Tibial nerve (tissue), 4 donors: ENCODE data around the gene RAP1A. TPM values are rescaled to one million over a fixed set of nuclear protein-coding genes. Genes with fewer than 3 reads are reported as not detected.
"Not testable (repeated sequence)": the region's sequence is repeated elsewhere in the genome, so short reads cannot be mapped to it uniquely, and the experiment has no call there.

ENCODE experiments used
- DNase-seq, 2 donors: peaks; one replicate each; pipeline ENCODE4 v3.0.0-alpha.2; 2019; ENCODE audit warnings: low spot score in 2 of 2
- H3K27ac ChIP-seq, 4 donors: fragments of 200-600 bp; sonication (generic) in 3 of 4; one replicate each; pipeline ENCODE4 v1.5.1; 2017 to 2019; ENCODE audit warnings: mild to moderate bottlenecking in 1 of 4
- H3K27me3 ChIP-seq, 2 donors: fragments of 200-600 bp; sonication (generic) in 1 of 2; one replicate each; pipeline versions ENCODE4 v1.5.1 to v1.6.0; 2017 to 2019
- H3K36me3 ChIP-seq, 3 donors: fragments of 200-600 bp; sonication (generic); one replicate each; pipeline ENCODE4 v1.5.1; 2018 to 2019
- H3K4me1 ChIP-seq, 4 donors: fragments of 200-600 bp; sonication (generic) in 3 of 4; one replicate each; pipeline ENCODE4 v1.5.1; 2017 to 2019
- H3K4me3 ChIP-seq, 4 donors: fragments of 200-600 bp; sonication (generic) in 3 of 4; one replicate each; pipeline ENCODE4 v1.5.1; 2017 to 2019; ENCODE audit warnings: mild to moderate bottlenecking in 1 of 4, moderate library complexity in 1 of 4
- H3K9me3 ChIP-seq, 4 donors: fragments of 200-600 bp; sonication (generic) in 3 of 4; one replicate each; pipeline ENCODE4 v1.5.1; 2017 to 2019
- CTCF ChIP-seq, 5 experiments: fragments of 200-600 bp in 3 of 5; fragments of 450-650 bp in 2 of 5; sonication (generic) in 3 of 5; IDR thresholded peaks; one replicate each; pipeline ENCODE4 v1.5.1; 2016 to 2019; ENCODE audit warnings: antibody characterized with exemption in 5 of 5, mild to moderate bottlenecking in 3 of 5, moderate library complexity in 2 of 5
- EP300 ChIP-seq, 2 donors: sonication (generic); formaldehyde crosslinking; IDR thresholded peaks; one replicate each; pipeline ENCODE4 v1.6.1; 2017; ENCODE audit warnings: antibody characterized with exemption in 2 of 2, mild to moderate bottlenecking in 1 of 2
- POLR2A ChIP-seq, 2 donors: fragments of 450-650 bp; IDR thresholded peaks; one replicate each; pipeline ENCODE4 v1.6.1; 2017; ENCODE audit warnings: antibody characterized with exemption in 2 of 2, mild to moderate bottlenecking in 2 of 2, moderate library complexity in 2 of 2
- WGBS, 2 donors: methylation state at CpG; one replicate each; pipeline ENCODE4 v1.1.5; 2018; 5-methylcytosine and 5-hydroxymethylcytosine counted together
- total RNA-seq, 4 donors: library from RNA; depleted of rRNA; stranded (reverse); fragments of >200 nt; gene quantifications; one replicate each; pipeline ENCODE4 v1.1.0, GENCODE V29; 2016

Gene RAP1A
- total RNA-seq, 4 donors from 2014 or later, result 45.5 to 48.7 (median 46.8) TPM

DNA sequence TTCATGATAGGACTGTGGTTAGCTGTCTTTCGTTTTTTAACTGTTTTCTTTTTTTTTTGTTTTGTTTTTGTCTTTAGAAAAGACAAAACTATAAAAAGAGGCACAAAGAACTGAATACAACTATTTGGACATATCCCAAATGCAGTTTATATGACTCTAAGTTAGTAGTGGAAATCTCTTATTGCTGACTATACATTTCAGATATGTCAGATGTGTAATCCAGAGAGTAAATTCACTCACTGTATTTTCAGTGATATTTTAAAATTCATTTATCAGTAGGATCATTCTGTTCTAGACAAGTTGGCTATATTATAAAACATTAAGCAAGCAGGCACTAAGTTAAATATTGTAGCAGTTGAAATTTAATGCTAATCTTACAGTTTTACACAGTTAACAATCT, 5.7 kb downstream of the RAP1A start:
- WGBS, 2 donors, result 4 to 17% methylated on average over 1 of the region's 1 CpG
- TF ChIP-seq EP300 (IDR thresholded peaks at IDR 0.05), result no peak
- no peak for TF ChIP-seq POLR2A (IDR thresholded peaks at IDR 0.05)
- TF ChIP-seq CTCF (IDR thresholded peaks at IDR 0.05), result no peak
- H3K27me3 ChIP-seq, result no peaks in the 10 kb centered on the region
- peaks cover 0 to 95% (median 61%) of the 10 kb centered on the region in 4 donors for H3K4me1 ChIP-seq
- DNase-seq, result no peak
- no peaks in the 10 kb centered on the region for H3K36me3 ChIP-seq
- H3K9me3 ChIP-seq, result no peaks in the 10 kb centered on the region
- H3K4me3 ChIP-seq, result no peak overlapping the region
- no peak overlapping the region for H3K27ac ChIP-seq

- TF ChIP-seq EP300 (IDR thresholded peaks at IDR 0.05), result no peak
- TF ChIP-seq CTCF (IDR thresholded peaks at IDR 0.05), result no peak
- no peak for TF ChIP-seq POLR2A (IDR thresholded peaks at IDR 0.05)
- Histone ChIP-seq H3K27me3 (no peaks in the 10 kb centered on the region), H3K4me1 (peaks cover 0 to 95% (median 61%) of the 10 kb centered on the region in 4 donors), H3K36me3 (no peaks in the 10 kb centered on the region), H3K9me3 (no peaks in the 10 kb centered on the region), H3K4me3 (no peak overlapping the region), H3K27ac (no peak overlapping the region)
- no peak for DNase-seq
- WGBS, 2 donors, result 42 to 75% methylated on average over 1 to 2 of the region's 2 CpGs
Observed at GRCh38 chr1:111628153-111628552, 8.6 kb downstream of the RAP1A start.

GRCh38 chr1:111629190-111629954, 9.8 kb downstream of the RAP1A start:
- TF ChIP-seq EP300 (IDR thresholded peaks at IDR 0.05) (no peak), CTCF (IDR thresholded peaks at IDR 0.05) (no peak), POLR2A (IDR thresholded peaks at IDR 0.05) (no peak)
- Histone ChIP-seq H3K36me3 (no peaks in the 10 kb centered on the region), H3K27ac (no peak overlapping the region), H3K4me1 (peaks cover 0 to 94% (median 56%) of the 10 kb centered on the region in 4 donors), H3K9me3 (no peaks in the 10 kb centered on the region), H3K4me3 (no peak overlapping the region), H3K27me3 (no peaks in the 10 kb centered on the region)
- 69 to 75% methylated on average over 4 of the region's 4 CpGs for WGBS, 2 donors
- DNase-seq, result no peak

GRCh38 chr1:111630567-111630966, 11.0 kb downstream of the RAP1A start:
- Histone ChIP-seq H3K27me3 (no peaks in the 10 kb centered on the region), H3K4me3 (no peak overlapping the region), H3K4me1 (peaks cover 0 to 89% (median 50%) of the 10 kb centered on the region in 4 donors), H3K9me3 (no peaks in the 10 kb centered on the region), H3K27ac (no peak overlapping the region), H3K36me3 (no peaks in the 10 kb centered on the region)
- 61 to 75% methylated on average over 2 of the region's 2 CpGs for WGBS, 2 donors
- no peak for DNase-seq
- TF ChIP-seq POLR2A (IDR thresholded peaks at IDR 0.05) (no peak), CTCF (IDR thresholded peaks at IDR 0.05) (no peak)

- no peak overlapping the region for H3K4me3 ChIP-seq
- H3K27ac ChIP-seq, result no peak overlapping the region
- TF ChIP-seq POLR2A (IDR thresholded peaks at IDR 0.05), result no peak
- no peak for TF ChIP-seq CTCF (IDR thresholded peaks at IDR 0.05)
- TF ChIP-seq EP300 (IDR thresholded peaks at IDR 0.05), result no peak
- no peak for DNase-seq
- no peaks in the 10 kb centered on the region for H3K27me3 ChIP-seq
- H3K9me3 ChIP-seq, result no peaks in the 10 kb centered on the region
- H3K36me3 ChIP-seq, result no peaks in the 10 kb centered on the region
- peaks cover 0 to 89% (median 53%) of the 10 kb centered on the region in 4 donors for H3K4me1 ChIP-seq
- WGBS, 2 donors, result 49 to 59% methylated on average over 2 of the region's 2 CpGs
Observed at GRCh38 chr1:111631502-111631901, 11.9 kb downstream of the RAP1A start.

- not testable (repeated sequence) for H3K9me3 ChIP-seq, H3K27ac ChIP-seq, H3K36me3 ChIP-seq, H3K27me3 ChIP-seq, DNase-seq, H3K4me3 ChIP-seq
- 95 to 97% methylated on average over 4 of the region's 4 CpGs for WGBS, 2 donors
- H3K4me1 ChIP-seq, result peaks cover 0 to 89% (median 53%) of the 10 kb centered on the region in 4 donors
Observed at GRCh38 chr1:111632771-111633170, 13.2 kb downstream of the RAP1A start.
